HCT116 (cell line): ENCODE measurements around the gene CFAP46. TPM values are rescaled to one million over a fixed set of nuclear protein-coding genes. Genes with fewer than 3 reads are reported as not detected.
"Not testable (repeated sequence)": the region's sequence is repeated elsewhere in the genome, so short reads cannot be mapped to it uniquely, and the experiment has no call there.

Source experiments
- ATAC-seq: fragments of 200-7000 bp; cut with Tn5 transposase; 2 replicates; pipeline ENCODE4 v1.9.1; 2020; ENCODE audit warnings: mild to moderate bottlenecking, moderate library complexity
- BruUV-seq: library from RNA; stranded (reverse); fragments of 400-500 nt; replicated peaks from 2 replicates; lab custom pipeline; 2021; lab: Mats Ljungman, UMichigan
- CTCF ChIA-PET: fragments of 300-600 bp; sonication (Branson Sonifier 250); formaldehyde crosslinking; loops from one replicate; lab custom pipeline; 2021; ENCODE audit warnings: antibody characterized with exemption; lab: Charles Lee
- POLR2A ChIA-PET: fragments of 300-600, 350-600 bp; sonication (Branson Sonifier 250); formaldehyde crosslinking; loops from one replicate; lab custom pipeline; 2021; ENCODE audit warnings: antibody characterized with exemption; lab: Charles Lee
- RAD21 ChIA-PET, 2 experiments: fragments of 300-600 bp; sonication (Branson Sonifier 250); formaldehyde crosslinking; loops; one replicate each; lab custom pipeline; 2023; ENCODE audit warnings: low total read pairs in 2 of 2; ENCODE audit not compliant: uncharacterized antibody in 2 of 2, unreplicated experiment in 2 of 2, low non-redundant PET in 1 of 2; lab: Charles Lee
- DNase-seq: peaks from one replicate; pipeline ENCODE4 v3.0.0-alpha.2; 2010; ENCODE audit warnings: low read depth, low spot score
- H2AFZ ChIP-seq: fragments of 200-600 bp; shearing (Covaris generic), sonication (generic); 2 replicates; pipeline ENCODE4 v1.6.1; 2017; ENCODE audit warnings: low read depth, mixed run types, mixed read lengths, antibody characterized with exemption, low read length; ENCODE audit not compliant: poor library complexity, severe bottlenecking
- H3K27ac ChIP-seq: 2 replicates; pipeline ENCODE4 v1.5.1; 2012; ENCODE audit warnings: low read depth, low read length
- H3K27me3 ChIP-seq: fragments of 200-600 bp; sonication (generic); 2 replicates; pipeline ENCODE4 v1.6.1; 2016; ENCODE audit warnings: mixed run types, low read length, mixed read lengths; ENCODE audit not compliant: insufficient read depth
- H3K36me3 ChIP-seq, 2 experiments: fragments of 200-500 bp in 1 of 2; fragments of 200-600 bp in 1 of 2; sonication (Bioruptor generic) in 1 of 2; sonication (generic) in 1 of 2; 2 replicates each; pipeline versions ENCODE4 v1.5.1 to v1.6.1; 2014 to 2016; ENCODE audit warnings: low read length in 2 of 2, inconsistent platforms in 1 of 2, mixed read lengths in 1 of 2, mixed run types in 1 of 2; ENCODE audit not compliant: insufficient read depth in 2 of 2, control insufficient read depth in 1 of 2
- H3K4me1 ChIP-seq, 2 experiments: fragments of 200-600 bp in 1 of 2; sonication (generic) in 1 of 2; 2 replicates each; pipeline versions ENCODE4 v1.5.1 to v1.6.1; 2012 to 2017; ENCODE audit warnings: low read length in 2 of 2, inconsistent platforms in 1 of 2, mild to moderate bottlenecking in 1 of 2, mixed read lengths in 1 of 2, mixed run types in 1 of 2, moderate library complexity in 1 of 2; ENCODE audit not compliant: insufficient read depth in 2 of 2, control insufficient read depth in 1 of 2
- H3K4me2 ChIP-seq: fragments of 200-600 bp; sonication (generic); 2 replicates; pipeline ENCODE4 v1.6.1; 2017; ENCODE audit warnings: mixed run types, low read length, mixed read lengths
- H3K4me3 ChIP-seq, 2 experiments: fragments of 200-600 bp in 1 of 2; sonication (generic) in 1 of 2; replicated peaks in 1 of 2; 2 replicates each; pipeline ENCODE4 v1.5.1; 2011 to 2016; ENCODE audit warnings: low read length in 2 of 2, control low read depth in 1 of 2, low read depth in 1 of 2, mild to moderate bottlenecking in 1 of 2, mixed read lengths in 1 of 2, mixed run types in 1 of 2
- H3K79me2 ChIP-seq: fragments of 200-600 bp; sonication (generic); 2 replicates; pipeline ENCODE4 v1.6.1; 2017; ENCODE audit warnings: mild to moderate bottlenecking, mixed run types, low read length, moderate library complexity, mixed read lengths; ENCODE audit not compliant: insufficient read depth
- H3K9ac ChIP-seq: fragments of 200-600 bp; sonication (generic); 2 replicates; pipeline ENCODE4 v1.6.1; 2016; ENCODE audit warnings: low read length, mixed read lengths
- H3K9me2 ChIP-seq: fragments of 200-600 bp; sonication (generic), shearing (Covaris generic); 2 replicates; pipeline ENCODE4 v1.6.1; 2017; ENCODE audit warnings: mixed run types, mild to moderate bottlenecking, moderate library complexity; ENCODE audit not compliant: insufficient read depth
- H3K9me3 ChIP-seq, 2 experiments: fragments of 200-500 bp in 1 of 2; fragments of 200-600 bp in 1 of 2; sonication (Bioruptor generic) in 1 of 2; sonication (generic) in 1 of 2; 2 replicates each; pipeline ENCODE4 v1.6.1; 2014 to 2017; ENCODE audit warnings: low read length in 2 of 2, mixed read lengths in 2 of 2, inconsistent platforms in 1 of 2, low read depth in 1 of 2, mild to moderate bottlenecking in 1 of 2, mixed run types in 1 of 2, moderate library complexity in 1 of 2; ENCODE audit not compliant: control insufficient read depth in 1 of 2, insufficient read depth in 1 of 2
- H4K20me1 ChIP-seq: fragments of 200-600 bp; sonication (generic), shearing (Covaris generic); 2 replicates; pipeline ENCODE4 v1.6.1; 2017; ENCODE audit warnings: mixed run types, mild to moderate bottlenecking, moderate library complexity; ENCODE audit not compliant: insufficient read depth
- CEBPB ChIP-seq: IDR thresholded peaks from 2 replicates; pipeline ENCODE4 v1.6.1; 2012; ENCODE audit warnings: low read depth
- POLR2A ChIP-seq: IDR thresholded peaks from 2 replicates; pipeline ENCODE4 v1.7.0; 2011; ENCODE audit warnings: borderline replicate concordance; ENCODE audit not compliant: insufficient read depth, insufficient read length; ENCODE audit errors: extremely low read depth
- SP1 ChIP-seq: IDR thresholded peaks from 2 replicates; pipeline ENCODE4 v1.6.1; 2012; ENCODE audit warnings: low read depth
- ZNF274 ChIP-seq: fragments of 200-500 bp; sonication (Bioruptor generic); IDR thresholded peaks from 2 replicates; pipeline ENCODE4 v1.6.1; 2014; ENCODE audit warnings: mild to moderate bottlenecking, low read depth, low read length, inconsistent platforms
- intact Hi-C: fragments of 100-400 bp; cut with micrococcal nuclease; formaldehyde crosslinking; loops from 2 replicates; pipeline ENCODE4 v1.10.0; 2022
- total RNA-seq: library from RNA; stranded (reverse); gene quantifications from one replicate; pipeline ENCODE4 v1.2.1, GENCODE V29; 2021; ENCODE audit not compliant: unreplicated experiment

The CFAP46 gene
- total RNA-seq, 1 experiment from 2014 or later, result 1.4 TPM

DNA sequence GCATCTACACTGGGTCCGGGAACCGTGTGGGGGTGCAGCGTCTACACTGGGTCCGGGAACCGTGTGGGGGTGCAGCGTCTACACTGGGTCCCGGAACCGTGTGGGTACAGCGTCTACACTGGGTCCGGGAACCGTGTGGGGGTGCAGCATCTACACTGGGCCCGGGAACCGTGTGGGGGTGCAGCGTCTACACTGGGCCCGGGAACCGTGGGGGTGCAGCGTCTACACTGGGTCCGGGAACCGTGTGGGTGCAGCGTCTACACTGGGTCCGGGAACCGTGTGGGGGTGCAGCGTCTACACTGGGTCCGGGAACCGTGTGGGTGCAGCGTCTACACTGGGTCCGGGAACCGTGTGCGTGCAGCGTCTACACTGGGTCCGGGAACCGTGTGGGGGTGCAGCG is 150.3 kb downstream of the CFAP46 start:
- intact Hi-C loops, H3K79me2 ChIP-seq, H2AFZ ChIP-seq, H3K27ac ChIP-seq, DNase-seq, H3K4me1 ChIP-seq, H3K36me3 ChIP-seq, H3K27me3 ChIP-seq, BruUV-seq, RAD21 ChIA-PET, H3K9ac ChIP-seq, H3K9me2 ChIP-seq, POLR2A ChIA-PET, H3K4me3 ChIP-seq, CTCF ChIA-PET, H3K9me3 ChIP-seq, ATAC-seq, H4K20me1 ChIP-seq, H3K4me2 ChIP-seq: not testable (repeated sequence)

DNA sequence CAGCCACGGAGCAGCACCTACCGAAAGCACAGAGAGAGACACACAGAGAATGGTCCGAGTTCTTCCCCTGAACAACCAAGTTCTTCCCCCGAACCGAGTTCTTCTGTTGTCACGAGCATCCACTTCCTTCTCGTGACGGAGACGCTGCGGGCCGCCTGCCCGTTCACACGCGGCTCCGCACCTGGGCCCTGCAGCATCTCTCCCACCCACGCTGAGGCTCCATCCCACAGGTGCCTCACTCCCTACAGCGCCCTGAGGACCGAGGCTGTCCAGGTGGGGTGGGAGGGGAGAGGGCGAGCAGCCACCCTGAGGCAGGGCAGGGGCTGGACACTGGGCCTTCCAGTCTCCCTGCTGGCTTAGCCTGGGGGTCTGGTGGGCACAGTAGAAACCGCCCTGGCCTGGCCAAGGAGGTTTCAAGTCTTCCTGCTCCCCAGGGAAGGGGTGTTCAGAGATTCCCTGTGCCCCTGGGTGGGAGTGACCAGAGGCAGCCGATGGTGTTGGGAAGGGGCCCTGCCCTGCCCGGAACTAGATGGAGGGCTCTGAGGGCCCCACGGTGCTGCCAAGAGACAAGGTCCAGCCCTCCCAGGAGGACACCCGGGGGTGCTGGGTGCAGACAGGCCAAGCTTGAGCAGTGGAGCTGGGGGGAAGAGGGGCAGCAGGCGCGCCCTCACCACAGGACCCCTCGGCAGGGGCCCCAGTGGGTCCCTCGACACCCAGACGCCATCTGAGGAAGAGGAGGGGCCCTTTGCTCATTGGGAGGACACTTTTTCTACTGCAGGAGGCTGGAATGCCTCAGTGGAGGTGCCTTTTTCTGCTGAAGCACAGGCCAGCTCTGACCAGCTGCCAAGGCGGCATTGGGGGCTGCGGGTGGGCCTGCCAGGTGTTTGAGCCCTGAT is 151.2 kb downstream of the CFAP46 start:
- DNase-seq, result no peak
- H3K4me1 ChIP-seq, result no peaks in the 10 kb centered on the region
- H3K9me2 ChIP-seq, result no peaks in the 10 kb centered on the region
- H3K79me2 ChIP-seq, result no peaks in the 10 kb centered on the region
- POLR2A ChIA-PET, result no interaction called here
- TF ChIP-seq CEBPB (no peak), ZNF274 (no peak), POLR2A (no peak), SP1 (no peak)
- TF ChIP-seq, all 23 proteins: peak for 0
- H2AFZ ChIP-seq, result no peak overlapping the region
- ChIA-PET RAD21 (no interaction called here), CTCF (no interaction called here)
- H3K27ac ChIP-seq, result no peak overlapping the region
- no peak for ATAC-seq
- intact Hi-C loops, result no loop called here
- no peaks in the 10 kb centered on the region for H3K9me3 ChIP-seq
- no peak overlapping the region for H3K4me2 ChIP-seq
- no peaks in the 10 kb centered on the region for H3K27me3 ChIP-seq
- BruUV-seq, result no TSS peak
- no peak overlapping the region for H3K4me3 ChIP-seq
- H4K20me1 ChIP-seq, result no peaks in the 10 kb centered on the region
- H3K9ac ChIP-seq, result no peak overlapping the region
- no peaks in the 10 kb centered on the region for H3K36me3 ChIP-seq
